K562 (cell line): ENCODE results near the gene RBP7. TPM values are rescaled to one million over a fixed set of nuclear protein-coding genes. Genes with fewer than 3 reads are reported as not detected.

ENCODE experiments used
- CBX3 ChIP-seq, 2 experiments: IDR thresholded peaks; 1 replicate in 1 of 2; 2 replicates in 1 of 2; pipeline ENCODE4 v1.6.1; 2012; ENCODE audit warnings: inconsistent platforms in 2 of 2, low read length in 2 of 2, borderline replicate concordance in 1 of 2, control low read depth in 1 of 2
- CEBPG ChIP-seq, 3 experiments: fragments of 200-800 bp in 1 of 3; sonication (Bioruptor generic) in 1 of 3; sonication (generic) in 1 of 3; formaldehyde crosslinking in 1 of 3; IDR thresholded peaks in 2 of 3; conservative IDR thresholded peaks in 1 of 3; 2 replicates each; pipeline versions ENCODE4 v1.6.1 to v1.8.0; 2016 to 2022; ENCODE audit warnings: missing compliant biosample characterization in 2 of 3, missing genetic modification characterization in 2 of 3, mild to moderate bottlenecking in 1 of 3, missing genetic modification reagents in 1 of 3
- DMBX1 ChIP-seq: fragments of 250-450 bp; sonication (Bioruptor Pico); IDR thresholded peaks from 2 replicates; pipeline ENCODE4 v1.8.0; 2022; ENCODE audit warnings: inconsistent platforms, mild to moderate bottlenecking, moderate library complexity, borderline replicate concordance
- DPF2 ChIP-seq: fragments of 450-650 bp; IDR thresholded peaks from 2 replicates; pipeline ENCODE4 v1.6.1; 2016
- ELF4 ChIP-seq: fragments of 450-650 bp; formaldehyde crosslinking; IDR thresholded peaks from 2 replicates; pipeline ENCODE4 v1.4.0; 2022; ENCODE audit warnings: missing genetic modification characterization
- HDAC1 ChIP-seq, 2 experiments: fragments of 450-650 bp; IDR thresholded peaks; 2 replicates each; pipeline ENCODE4 v1.6.1; 2016 to 2017; ENCODE audit warnings: inconsistent platforms in 1 of 2, mild to moderate bottlenecking in 1 of 2, moderate library complexity in 1 of 2
- KLF13 ChIP-seq: fragments of 450-650 bp; IDR thresholded peaks from 2 replicates; pipeline ENCODE4 v1.6.1; 2016; ENCODE audit warnings: missing genetic modification characterization, low read depth, mild to moderate bottlenecking, missing compliant biosample characterization, moderate library complexity, borderline replicate concordance
- NFE2 ChIP-seq: IDR thresholded peaks from 2 replicates; pipeline ENCODE4 v1.6.1; 2014; ENCODE audit warnings: antibody characterized with exemption, low read depth
- RFX7 ChIP-seq: fragments of 250-450 bp; sonication (Bioruptor Pico); IDR thresholded peaks from 2 replicates; pipeline ENCODE4 v1.5.1; 2021; ENCODE audit warnings: mild to moderate bottlenecking
- SMARCC2 ChIP-seq: fragments of 450-650 bp; IDR thresholded peaks from 2 replicates; pipeline ENCODE4 v1.6.1; 2017; ENCODE audit warnings: antibody characterized with exemption, moderate library complexity, mild to moderate bottlenecking, low read depth
- SPI1 ChIP-seq: IDR thresholded peaks from 2 replicates; pipeline ENCODE4 v1.6.1; 2011; ENCODE audit warnings: low read depth, low read length, control low read depth, borderline replicate concordance
- TEAD4 ChIP-seq, 2 experiments: sonication (generic) in 1 of 2; formaldehyde crosslinking in 1 of 2; IDR thresholded peaks; 2 replicates each; pipeline versions ENCODE4 v1.6.1 to v1.8.0; 2012 to 2022; ENCODE audit warnings: borderline replicate concordance in 1 of 2, inconsistent platforms in 1 of 2, low read length in 1 of 2, mild to moderate bottlenecking in 1 of 2, missing genetic modification reagents in 1 of 2
- ZBED1 ChIP-seq: IDR thresholded peaks from 2 replicates; pipeline ENCODE4 v1.6.1; 2014
- ZBTB5 ChIP-seq: fragments of 450-650 bp; IDR thresholded peaks from 2 replicates; pipeline ENCODE4 v1.6.1; 2017; ENCODE audit warnings: antibody characterized with exemption
- ZFP36 ChIP-seq: fragments of 150-350 bp; IDR thresholded peaks from 2 replicates; pipeline ENCODE4 v1.6.1; 2018; ENCODE audit warnings: low read length, low read depth; ENCODE audit not compliant: partially characterized antibody
- polyA plus RNA-seq, 8 experiments: library from polyadenylated mRNA; depleted of rRNA in 4 of 8; stranded (reverse) in 5 of 8; unstranded in 3 of 8; fragments of >200 nt; fragmentation: Nextera tagmentation in 2 of 8; fragmentation: Illumina TruSeq in 1 of 8; extraction: Ambion mirVana in 2 of 8; extraction: Trizol in 1 of 8; gene quantifications; 2 replicates each; pipeline versions ENCODE4 v1.2.1 to v1.2.3, GENCODE V29; 2011 to 2014; ENCODE audit warnings: inconsistent platforms in 1 of 8, missing spikeins in 1 of 8
- total RNA-seq, 7 experiments: library from RNA; depleted of rRNA in 6 of 7; stranded (reverse); fragments of >200 nt in 6 of 7; fragmentation: Illumina TruSeq in 2 of 7; extraction: Trizol in 2 of 7; gene quantifications; 2 replicates each; pipeline versions ENCODE4 v1.2.1 to v1.2.3, GENCODE V29; 2011 to 2021; ENCODE audit warnings: low replicate concordance in 1 of 7
- TF ChIP-seq, protein P1 (sequence below): fragments of 250-450 bp; sonication (Bioruptor Pico); IDR thresholded peaks from 2 replicates; pipeline ENCODE4 v1.4.0; 2020; ENCODE audit warnings: mild to moderate bottlenecking, moderate library complexity, borderline replicate concordance
- TF ChIP-seq, protein P2 (sequence below): fragments of 450-650 bp; IDR thresholded peaks from 2 replicates; pipeline ENCODE4 v1.6.1; 2017; ENCODE audit warnings: antibody characterized with exemption, mild to moderate bottlenecking

The RBP7 gene
- total and polyA plus RNA-seq, 9 of the 15 experiments (the other 6 are each of a cell fraction or from before 2014, with no cell fraction given) = not detected

DNA sequence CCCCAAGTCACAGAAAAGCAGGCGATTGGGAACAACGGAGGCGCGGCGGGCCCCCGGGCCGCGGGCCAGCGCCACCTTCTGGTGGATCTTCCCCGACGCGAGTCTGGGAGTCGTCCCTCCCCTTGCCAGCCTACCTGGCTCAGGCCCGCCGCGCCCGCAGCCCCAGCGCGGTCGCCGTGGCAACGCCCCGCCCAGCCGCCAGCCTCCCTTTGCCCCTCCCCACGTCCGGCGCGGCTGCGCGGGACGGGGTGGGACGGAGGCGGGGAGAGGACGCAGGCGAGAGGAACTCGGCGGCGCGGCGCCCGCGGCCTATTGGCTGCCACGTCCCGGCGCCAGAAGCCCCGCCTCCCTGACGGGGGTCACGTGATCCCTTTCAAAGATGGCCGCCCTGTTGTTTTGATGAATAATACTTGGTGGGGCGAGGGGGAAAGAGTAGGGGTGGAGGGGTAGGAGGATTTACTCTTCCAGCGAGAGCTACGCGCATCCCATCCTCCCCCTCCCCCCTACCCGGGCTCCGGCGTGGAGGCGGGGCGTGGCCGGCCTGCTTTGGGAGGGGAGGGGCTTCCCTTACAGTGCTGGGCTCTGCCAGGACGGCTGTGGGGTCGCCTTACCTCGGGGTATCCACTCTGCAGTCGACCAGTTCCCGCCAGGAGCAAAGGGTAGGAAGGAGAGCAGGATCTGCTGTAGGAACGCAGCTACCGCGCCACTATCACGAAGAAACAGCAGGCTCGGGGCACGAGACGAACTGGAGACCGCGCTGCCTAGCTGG lies 35.7 kb downstream of the RBP7 start, which contains the start of gene UBE4B (continued):
- TF ChIP-seq SMARCC2 (no peak; the same call in 1 of the 2 replicates), DMBX1 (CRISPR knock-in tag) (peak; percentile 12; the same call in 1 of the 2 replicates), ZFP36 (no peak), ZBED1 (no peak), CBX3 (IDR thresholded peaks at IDR 0.05; ENCODE audit: borderline replicate concordance in 1 of 2, low read length in 2 of 2) (peak in 1 of 2 experiments; percentile 48; a peak in 1 of 3 replicates), SPI1 (peak; percentile 52; the same call in 1 of the 2 replicates), HDAC1 (IDR thresholded peaks at IDR 0.05) (peak in 1 of 2 experiments; percentile 77; a peak in 2 of 4 replicates), TEAD4 (IDR thresholded peaks at IDR 0.05; ENCODE audit: low read length) (0 out of 2 replicates have a peak, but pooled peaks have one; percentile 9), TEAD4 (CRISPR knock-in tag; IDR thresholded peaks at IDR 0.05; ENCODE audit: borderline replicate concordance) (no peak), ZBTB5 (no peak), NFE2 (no peak), DPF2 (0 out of 2 replicates have a peak, but pooled peaks have one; percentile 20), ELF4 (CRISPR knock-in tag) (no peak), KLF13 (tag) (no peak), RFX7 (CRISPR knock-in tag) (no peak), CEBPG (CRISPR knock-in tag; IDR thresholded peaks at IDR 0.05) (no peak), CEBPG (tag; conservative IDR thresholded peaks at IDR 0.05 in 1 of 2, IDR thresholded peaks at IDR 0.05 in 1 of 2) (no peak)
- TF ChIP-seq, protein P1, sequence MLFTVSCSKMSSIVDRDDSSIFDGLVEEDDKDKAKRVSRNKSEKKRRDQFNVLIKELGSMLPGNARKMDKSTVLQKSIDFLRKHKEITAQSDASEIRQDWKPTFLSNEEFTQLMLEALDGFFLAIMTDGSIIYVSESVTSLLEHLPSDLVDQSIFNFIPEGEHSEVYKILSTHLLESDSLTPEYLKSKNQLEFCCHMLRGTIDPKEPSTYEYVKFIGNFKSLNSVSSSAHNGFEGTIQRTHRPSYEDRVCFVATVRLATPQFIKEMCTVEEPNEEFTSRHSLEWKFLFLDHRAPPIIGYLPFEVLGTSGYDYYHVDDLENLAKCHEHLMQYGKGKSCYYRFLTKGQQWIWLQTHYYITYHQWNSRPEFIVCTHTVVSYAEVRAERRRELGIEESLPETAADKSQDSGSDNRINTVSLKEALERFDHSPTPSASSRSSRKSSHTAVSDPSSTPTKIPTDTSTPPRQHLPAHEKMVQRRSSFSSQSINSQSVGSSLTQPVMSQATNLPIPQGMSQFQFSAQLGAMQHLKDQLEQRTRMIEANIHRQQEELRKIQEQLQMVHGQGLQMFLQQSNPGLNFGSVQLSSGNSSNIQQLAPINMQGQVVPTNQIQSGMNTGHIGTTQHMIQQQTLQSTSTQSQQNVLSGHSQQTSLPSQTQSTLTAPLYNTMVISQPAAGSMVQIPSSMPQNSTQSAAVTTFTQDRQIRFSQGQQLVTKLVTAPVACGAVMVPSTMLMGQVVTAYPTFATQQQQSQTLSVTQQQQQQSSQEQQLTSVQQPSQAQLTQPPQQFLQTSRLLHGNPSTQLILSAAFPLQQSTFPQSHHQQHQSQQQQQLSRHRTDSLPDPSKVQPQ = no peak
- TF ChIP-seq, protein P2, sequence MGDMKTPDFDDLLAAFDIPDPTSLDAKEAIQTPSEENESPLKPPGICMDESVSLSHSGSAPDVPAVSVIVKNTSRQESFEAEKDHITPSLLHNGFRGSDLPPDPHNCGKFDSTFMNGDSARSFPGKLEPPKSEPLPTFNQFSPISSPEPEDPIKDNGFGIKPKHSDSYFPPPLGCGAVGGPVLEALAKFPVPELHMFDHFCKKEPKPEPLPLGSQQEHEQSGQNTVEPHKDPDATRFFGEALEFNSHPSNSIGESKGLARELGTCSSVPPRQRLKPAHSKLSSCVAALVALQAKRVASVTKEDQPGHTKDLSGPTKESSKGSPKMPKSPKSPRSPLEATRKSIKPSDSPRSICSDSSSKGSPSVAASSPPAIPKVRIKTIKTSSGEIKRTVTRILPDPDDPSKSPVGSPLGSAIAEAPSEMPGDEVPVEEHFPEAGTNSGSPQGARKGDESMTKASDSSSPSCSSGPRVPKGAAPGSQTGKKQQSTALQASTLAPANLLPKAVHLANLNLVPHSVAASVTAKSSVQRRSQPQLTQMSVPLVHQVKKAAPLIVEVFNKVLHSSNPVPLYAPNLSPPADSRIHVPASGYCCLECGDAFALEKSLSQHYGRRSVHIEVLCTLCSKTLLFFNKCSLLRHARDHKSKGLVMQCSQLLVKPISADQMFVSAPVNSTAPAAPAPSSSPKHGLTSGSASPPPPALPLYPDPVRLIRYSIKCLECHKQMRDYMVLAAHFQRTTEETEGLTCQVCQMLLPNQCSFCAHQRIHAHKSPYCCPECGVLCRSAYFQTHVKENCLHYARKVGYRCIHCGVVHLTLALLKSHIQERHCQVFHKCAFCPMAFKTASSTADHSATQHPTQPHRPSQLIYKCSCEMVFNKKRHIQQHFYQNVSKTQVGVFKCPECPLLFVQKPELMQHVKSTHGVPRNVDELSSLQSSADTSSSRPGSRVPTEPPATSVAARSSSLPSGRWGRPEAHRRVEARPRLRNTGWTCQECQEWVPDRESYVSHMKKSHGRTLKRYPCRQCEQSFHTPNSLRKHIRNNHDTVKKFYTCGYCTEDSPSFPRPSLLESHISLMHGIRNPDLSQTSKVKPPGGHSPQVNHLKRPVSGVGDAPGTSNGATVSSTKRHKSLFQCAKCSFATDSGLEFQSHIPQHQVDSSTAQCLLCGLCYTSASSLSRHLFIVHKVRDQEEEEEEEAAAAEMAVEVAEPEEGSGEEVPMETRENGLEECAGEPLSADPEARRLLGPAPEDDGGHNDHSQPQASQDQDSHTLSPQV = peak; percentile 67; the same call in 1 of the 2 replicates
